Stimulated activated CD4-positive, alpha-beta T cell treated with anti-CD3 and anti-CD28 coated beads, Interleukin-12 subunit alpha, Interleukin-12 subunit beta, amount 100 ng/mL, for 24 hours (primary cell): ENCODE results near the gene SMIM30.

ENCODE experiments used
- DNase-seq, 2 experiments: peaks; one replicate each; pipeline ENCODE4 v3.0.0-alpha.2; 2020; ENCODE audit warnings: low read depth in 2 of 2

SMIM30 gene

GRCh38 chr7:113100121-113100603 is 18.2 kb downstream of the SMIM30 start:
- no peak for DNase-seq

DNA sequence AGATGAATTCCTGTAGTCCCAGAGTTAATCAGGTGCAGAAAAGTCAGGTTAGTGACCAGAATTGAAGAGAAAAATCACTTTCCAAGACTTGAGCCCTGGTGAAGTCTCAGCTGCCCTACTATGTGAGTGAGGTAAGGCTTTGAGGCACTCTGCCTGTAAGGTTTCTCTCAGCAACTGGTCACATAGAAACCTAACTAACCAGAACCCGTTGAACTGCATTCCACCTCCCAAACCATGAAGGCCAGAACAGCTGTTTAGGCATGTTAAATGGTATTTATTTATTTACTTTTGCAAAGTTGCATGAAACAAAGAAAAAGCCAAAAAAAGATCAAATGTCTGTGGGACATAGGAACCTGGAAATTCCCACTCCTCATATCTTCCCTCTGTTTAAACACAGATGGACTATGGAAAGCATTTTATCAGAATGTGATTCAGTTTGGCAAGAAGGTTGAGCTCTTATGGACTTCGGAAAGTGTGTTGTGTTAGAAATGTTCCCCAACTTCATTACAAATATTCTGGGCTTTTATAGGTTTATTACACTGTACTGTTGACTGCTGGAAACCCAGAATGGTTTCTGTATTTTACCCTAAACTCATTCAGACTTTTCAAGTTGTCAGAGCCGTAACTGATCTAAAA is 19.0 kb downstream of the SMIM30 start:
- DNase-seq, result no peak

DNA sequence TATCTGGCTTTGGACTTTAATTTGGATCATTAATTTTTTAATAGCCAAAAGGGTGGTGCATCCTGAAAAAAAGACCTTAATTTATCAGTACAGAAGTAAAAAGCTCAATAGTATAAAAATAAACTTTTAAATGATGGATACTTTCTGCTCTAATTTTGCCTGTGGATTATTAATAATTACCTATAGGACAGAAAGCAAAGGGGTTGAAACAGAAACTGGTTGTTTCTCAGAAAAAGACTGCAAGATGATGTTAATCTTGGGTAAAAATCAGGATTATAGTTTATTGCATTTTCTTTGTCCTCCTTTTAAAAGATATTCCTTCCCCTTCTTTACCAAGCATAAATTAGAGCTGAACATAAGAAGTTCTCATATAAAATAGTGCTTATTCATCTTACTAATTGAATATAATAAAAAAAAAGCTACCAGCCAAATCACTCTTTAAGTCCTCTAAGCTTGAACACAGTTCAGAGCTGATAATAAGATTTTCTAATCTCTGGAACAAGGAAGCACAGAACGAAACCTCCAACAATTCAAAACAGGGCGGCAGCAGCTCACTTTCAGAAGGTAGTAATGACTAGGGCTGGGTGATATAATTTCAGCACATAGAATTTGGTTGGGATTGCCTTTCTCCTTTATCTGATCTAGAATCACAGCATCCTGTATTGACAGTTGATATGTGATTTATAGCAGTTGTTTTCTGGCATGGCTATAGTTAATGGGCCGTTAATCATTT is 23.7 kb downstream of the SMIM30 start:
- DNase-seq, result no peak

GRCh38 chr7:113093561-113093960 is 24.8 kb downstream of the SMIM30 start:
- no peak for DNase-seq

GRCh38 chr7:113092762-113093161 is 25.6 kb downstream of the SMIM30 start:
- no peak for DNase-seq

GRCh38 chr7:113087071-113087998 is 31.0 kb downstream of the SMIM30 start:
- DNase-seq, result no peak

GRCh38 chr7:113086431-113086888 is 31.9 kb downstream of the SMIM30 start, which contains the start of gene GPR85:
Gene GPR85 (minus strand): TSS chr7:113086827. CDS start chr7:113084721, 2,106 bp downstream.
- DNase-seq, result peak in 1 of 2 experiments; percentile 2

DNA sequence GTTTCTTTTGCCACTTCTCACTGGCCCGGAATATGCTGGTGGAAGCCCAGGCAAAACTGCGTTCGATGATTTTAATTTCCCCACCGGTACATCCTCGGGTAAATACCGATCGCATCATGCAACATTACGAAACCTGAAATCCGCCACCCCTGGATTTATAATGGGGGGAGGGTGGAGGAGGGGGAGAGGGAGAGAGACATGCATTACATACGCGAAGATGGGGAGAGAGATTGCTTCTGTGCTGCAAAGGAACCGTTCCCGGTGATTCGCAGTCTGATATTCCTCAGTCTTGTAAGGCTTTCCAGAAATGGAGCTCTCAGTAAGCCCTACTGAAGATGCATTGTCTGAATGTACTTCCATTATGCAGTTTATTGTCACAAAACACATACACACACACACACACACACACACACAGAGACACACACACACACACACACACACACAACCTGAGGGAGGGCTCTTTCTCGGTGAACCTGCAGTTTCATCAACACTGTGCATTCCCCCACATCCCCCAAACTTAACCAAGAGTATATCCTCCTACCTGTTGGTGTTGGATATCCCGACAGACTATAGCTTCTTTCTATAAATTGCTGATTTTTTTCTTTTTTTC is 32.5 kb downstream of the SMIM30 start:
- no peak for DNase-seq

GRCh38 chr7:113084496-113085172 is 33.7 kb downstream of the SMIM30 start:
- DNase-seq, result no peak

DNA sequence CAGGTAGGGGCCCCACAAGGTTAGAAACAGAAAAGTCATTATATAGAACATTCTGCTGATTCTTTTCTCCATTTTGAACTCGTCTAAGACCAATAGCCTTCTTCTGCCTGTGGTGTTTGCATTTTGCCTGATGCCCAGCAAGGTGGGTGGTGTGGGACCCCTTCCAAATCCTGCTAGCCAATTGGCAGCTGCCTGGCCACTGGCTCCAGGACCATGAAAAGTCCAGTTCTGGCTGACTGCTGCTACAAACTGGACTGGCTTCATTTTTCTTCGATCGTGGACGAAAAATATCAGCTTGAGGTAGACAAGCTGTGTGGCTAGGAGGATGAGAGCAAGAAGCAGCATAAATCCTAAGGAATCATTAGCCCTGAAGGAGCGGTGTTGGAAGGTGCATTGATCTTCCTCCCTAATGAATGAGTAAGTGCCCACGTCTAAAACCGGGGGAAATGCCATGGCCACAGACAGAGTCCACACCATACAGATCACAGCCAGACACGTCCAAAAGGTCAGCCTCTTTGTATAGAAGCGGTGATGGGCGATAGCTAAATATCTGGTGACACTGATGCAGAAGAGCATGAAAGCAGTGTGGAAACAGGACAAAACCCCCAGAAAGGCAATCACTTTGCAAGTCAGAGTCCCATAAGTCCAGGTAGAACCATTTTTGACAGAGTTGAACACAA is 34.4 kb downstream of the SMIM30 start:
- DNase-seq, result no peak

GRCh38 chr7:113083132-113083815 is 35.1 kb downstream of the SMIM30 start:
- no peak for DNase-seq

DNA sequence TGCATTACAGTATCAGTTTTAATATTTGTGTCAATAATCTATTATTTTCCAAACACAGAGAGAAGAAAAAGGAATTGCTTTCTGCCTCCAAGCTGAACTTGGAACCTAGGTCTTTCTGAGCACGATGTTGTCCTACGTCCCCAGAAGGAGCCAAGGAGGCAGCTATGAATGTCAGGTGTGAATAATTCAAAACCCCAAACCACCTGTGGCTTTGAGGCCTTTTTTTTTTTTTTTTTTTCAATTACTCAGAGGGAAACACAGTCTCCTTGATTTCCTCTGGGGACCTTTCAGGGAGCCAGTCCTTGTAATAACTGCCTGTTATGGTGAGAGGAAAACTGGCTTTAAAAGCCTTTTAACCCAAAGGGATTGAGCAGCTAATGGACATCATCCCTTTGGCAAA is 40.0 kb downstream of the SMIM30 start:
- DNase-seq, result no peak

DNA sequence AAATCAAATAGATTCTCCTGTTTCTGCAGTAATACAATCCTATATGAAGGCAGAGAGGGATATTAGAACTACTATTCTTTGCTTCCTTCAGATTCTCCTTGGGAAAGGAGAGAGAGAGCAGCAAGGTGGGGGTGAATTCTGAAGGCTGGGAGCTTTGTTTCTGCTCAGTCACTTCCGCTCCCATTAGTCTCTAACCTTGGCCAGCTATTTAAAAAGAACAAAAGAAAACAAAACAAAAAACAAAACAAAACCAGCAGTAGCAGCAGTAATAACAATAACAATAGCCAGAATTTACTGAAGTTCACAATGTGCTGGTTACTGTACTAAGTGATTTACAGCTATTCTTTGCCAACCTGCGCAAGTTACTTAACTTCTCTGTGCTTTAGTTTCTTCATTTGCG is 41.7 kb downstream of the SMIM30 start:
- DNase-seq, result no peak

DNA sequence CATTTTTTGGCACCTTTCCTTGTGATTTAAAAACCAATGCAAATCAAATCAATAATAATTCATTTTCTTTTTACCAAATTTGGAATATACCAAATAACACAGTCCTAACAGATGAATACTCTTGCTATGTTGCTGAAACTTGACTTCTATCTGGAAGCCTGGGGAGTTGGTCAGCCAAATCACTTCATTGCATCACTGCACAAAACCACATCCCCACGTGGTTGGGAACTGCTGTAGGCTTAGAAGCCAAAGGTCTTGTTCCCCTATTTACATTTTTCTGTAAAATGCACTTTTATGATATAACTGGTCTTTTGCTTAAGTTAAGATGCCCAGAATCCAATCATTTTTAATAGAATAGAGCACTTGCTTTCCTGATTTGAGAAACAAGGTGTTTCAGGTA is 46.9 kb downstream of the SMIM30 start:
- no peak for DNase-seq
